NB4 (cell line): Measurements from ENCODE around the gene SENP1.

Experiments used
- CTCF ChIP-seq: IDR thresholded peaks from one replicate; pipeline ENCODE4 v1.5.1; 2012; ENCODE audit warnings: low read depth, low read length
- POLR2A ChIP-seq: IDR thresholded peaks from 2 replicates; pipeline ENCODE4 v1.6.1; 2011; ENCODE audit warnings: mild to moderate bottlenecking; ENCODE audit not compliant: insufficient read length; ENCODE audit errors: extremely low read depth

GRCh38 chr12:48067250-48067938 lies 38.5 kb downstream of the SENP1 start:
- TF ChIP-seq CTCF, result no peak
- no peak for TF ChIP-seq POLR2A
